ENCODE results near the gene PTPN5.

DNA sequence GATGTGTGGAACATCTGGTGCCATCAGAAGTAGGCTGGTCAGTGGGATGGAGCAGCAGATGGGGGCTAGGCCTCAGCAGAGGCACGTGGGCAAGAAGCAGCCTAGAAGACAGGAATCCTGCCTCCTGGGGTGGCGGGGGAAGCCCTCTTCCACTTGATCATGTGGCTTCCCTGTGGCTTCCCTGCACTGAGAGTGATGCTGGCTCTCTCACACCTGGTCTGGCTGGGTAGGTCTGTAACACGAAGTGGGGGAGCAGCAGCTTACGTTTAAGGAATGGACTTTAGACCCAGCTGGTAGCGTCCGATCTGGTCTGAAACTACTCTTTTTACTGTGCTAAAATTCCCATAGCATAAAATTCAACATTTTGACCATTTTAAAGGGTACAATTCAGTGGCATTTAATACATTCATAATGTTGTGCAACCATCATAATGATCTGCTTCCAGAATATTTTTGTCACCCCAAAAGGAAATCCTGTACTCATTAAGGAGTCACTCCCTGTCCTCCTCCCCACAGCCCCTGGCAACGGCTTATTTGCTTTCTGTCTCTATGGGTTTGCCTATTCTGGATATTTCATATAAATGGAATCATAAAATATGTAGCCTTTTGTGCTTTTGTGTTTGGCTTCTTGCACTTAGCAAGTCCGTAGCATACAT lies 21.7 kb downstream of the PTPN5 start:
- TF ChIP-seq GATA2 (IDR thresholded peaks at IDR 0.05; ENCODE audit: low read depth, low read length), result no peak
- TF ChIP-seq GATA3 (IDR thresholded peaks at IDR 0.05; ENCODE audit: low read depth, low read length), result no peak

Data from SH-SY5Y (cell line).